ENCODE data around the gene NMRAL1.

The NMRAL1 gene

DNA sequence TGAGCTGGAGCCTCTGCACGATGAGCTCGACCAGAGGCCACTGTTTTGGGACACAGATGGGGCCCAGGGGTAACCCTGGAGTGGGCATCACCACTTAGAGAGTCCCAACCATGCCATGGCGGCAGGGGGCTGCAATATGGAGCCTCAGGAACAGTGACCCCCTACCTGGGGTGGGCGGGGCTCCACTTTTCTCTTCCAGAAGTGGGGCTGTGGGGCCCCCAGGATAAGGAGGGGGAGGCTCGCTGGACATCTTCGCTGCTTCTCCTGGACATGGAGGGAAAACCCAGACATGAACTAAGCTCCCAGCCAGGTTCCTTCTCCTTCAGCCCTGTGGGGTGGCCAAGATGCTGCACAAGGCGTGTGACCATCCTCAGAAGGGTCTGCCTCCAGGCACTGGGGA, 39.5 kb upstream of the NMRAL1 start:
- no peaks in the 10 kb centered on the region for H3K9me3 ChIP-seq
- peak overlapping the region; percentile 51 for H3K9ac ChIP-seq
- H3K4me2 ChIP-seq, result peak overlapping the region; percentile 86
- H3K27ac ChIP-seq, result peak overlapping the region; percentile 83
- no peak overlapping the region for H3K4me3 ChIP-seq
- H3K36me3 ChIP-seq, result peaks cover 59% of the 10 kb centered on the region
- no peaks in the 10 kb centered on the region for H3K27me3 ChIP-seq
- TF ChIP-seq Cebpa-rat (IDR thresholded peaks at IDR 0.05), result no peak
- peaks cover 52% of the 10 kb centered on the region for H3K4me1 ChIP-seq
- peaks cover 65% of the 10 kb centered on the region for H4K20me1 ChIP-seq

DNA sequence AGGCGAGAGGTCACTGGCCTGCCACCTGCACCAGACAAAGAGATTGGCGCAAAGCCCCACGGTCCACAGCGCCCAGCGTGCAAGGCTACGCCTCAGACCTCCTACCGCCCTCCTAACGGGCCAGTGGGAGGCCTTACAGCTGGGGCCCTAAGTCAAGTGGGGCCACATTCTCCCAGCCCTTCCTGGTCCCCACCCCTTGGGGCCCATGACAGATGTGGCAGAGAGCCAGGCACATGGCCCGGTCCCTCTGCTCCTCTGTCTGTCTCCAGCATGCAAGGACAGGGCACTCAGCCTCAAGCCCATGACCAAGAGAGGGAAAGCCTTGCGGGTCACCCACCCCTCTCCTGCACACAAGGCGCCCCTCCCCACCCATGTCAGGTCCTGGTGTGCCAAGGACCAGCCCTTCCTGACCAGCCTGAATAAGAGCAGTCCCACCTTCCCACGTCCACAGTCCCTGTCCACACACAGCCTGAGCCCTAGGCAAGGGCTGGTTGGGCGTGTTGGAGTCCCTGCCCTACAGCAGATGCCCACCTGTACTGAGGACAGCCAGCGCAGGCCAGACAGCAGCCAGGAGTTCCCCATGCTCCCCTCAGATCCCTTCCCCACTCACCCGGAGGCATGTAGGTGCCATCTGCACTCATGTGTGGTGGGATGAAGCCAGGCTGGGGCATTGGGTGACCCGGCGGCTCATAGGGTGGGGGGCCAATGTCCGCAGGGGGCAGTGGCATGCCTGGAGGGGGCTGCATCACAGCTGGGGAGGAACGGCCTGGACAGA, 38.8 kb upstream of the NMRAL1 start:
- Histone ChIP-seq H3K27ac (0 out of 2 replicates have a peak overlapping the region, but pooled peaks have one; percentile 83), H3K9me3 (no peaks in the 10 kb centered on the region), H3K4me3 (no peak overlapping the region), H3K4me2 (peak overlapping the region; percentile 86; the same call in 1 of the 2 replicates), H3K9ac (peak overlapping the region; percentile 51; the same call in 1 of the 2 replicates), H3K4me1 (peaks cover 51% of the 10 kb centered on the region), H3K36me3 (peaks cover 65% of the 10 kb centered on the region), H4K20me1 (peaks cover 62% of the 10 kb centered on the region), H3K27me3 (no peaks in the 10 kb centered on the region)
- no peak for TF ChIP-seq Cebpa-rat (IDR thresholded peaks at IDR 0.05)

DNA sequence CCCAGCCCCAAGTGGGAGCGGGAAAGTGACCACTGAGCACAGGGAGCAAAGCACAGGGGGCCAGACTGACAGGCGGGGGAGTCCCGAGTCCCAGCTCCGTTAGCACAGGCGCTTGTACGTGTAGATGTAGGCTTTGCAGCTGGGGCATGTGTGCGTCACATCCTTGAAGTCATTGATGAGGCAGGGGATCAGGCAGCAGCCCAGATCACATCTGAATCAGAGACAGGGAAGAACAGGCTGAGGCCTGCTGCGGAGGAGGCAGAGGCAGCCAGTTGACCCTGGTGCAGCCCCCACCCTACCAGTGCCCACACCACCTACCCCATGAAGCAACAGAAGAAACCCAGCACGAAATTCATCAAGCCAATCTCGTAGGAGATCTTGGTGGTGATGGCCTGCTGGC, 38.0 kb upstream of the NMRAL1 start:
- no peak overlapping the region for H3K4me2 ChIP-seq
- no peaks in the 10 kb centered on the region for H3K9me3 ChIP-seq
- peaks cover 62% of the 10 kb centered on the region for H4K20me1 ChIP-seq
- no peak for TF ChIP-seq Cebpa-rat (IDR thresholded peaks at IDR 0.05)
- peaks cover 73% of the 10 kb centered on the region for H3K36me3 ChIP-seq
- peaks cover 43% of the 10 kb centered on the region for H3K4me1 ChIP-seq
- H3K4me3 ChIP-seq, result no peak overlapping the region
- H3K27me3 ChIP-seq, result no peaks in the 10 kb centered on the region
- H3K9ac ChIP-seq, result no peak overlapping the region
- no peak overlapping the region for H3K27ac ChIP-seq

DNA sequence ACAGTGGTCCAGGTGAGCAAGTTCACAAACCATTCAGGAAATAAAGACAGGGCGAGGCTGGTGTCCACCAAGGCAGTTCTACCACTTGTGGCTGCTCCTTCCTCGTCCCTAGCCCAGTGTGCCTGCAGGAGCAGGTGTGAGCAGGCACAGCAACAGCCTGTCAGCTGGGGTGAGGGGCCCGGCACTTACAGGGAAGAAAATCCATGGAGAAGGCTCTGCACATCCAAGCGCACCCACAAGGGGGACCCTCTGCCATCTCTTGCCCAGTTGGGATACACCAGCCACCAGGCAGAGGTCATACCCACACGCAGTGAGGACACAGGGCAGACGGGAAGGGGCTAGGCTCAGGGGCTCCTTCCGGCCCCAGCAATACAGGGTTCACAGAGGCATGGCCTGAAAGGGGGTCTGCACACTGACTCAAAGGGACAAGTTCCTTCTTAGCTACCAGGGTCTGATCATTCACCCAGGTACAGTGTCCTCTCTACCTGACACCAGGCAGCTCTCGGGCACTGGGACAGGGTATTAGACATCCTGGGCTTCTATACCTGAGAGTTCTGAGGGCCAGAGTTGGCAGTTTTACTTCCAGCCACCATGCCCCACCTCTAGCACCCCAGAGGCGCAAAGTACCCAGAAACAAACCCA, 37.1 kb upstream of the NMRAL1 start:
- Histone ChIP-seq H4K20me1 (peaks cover 65% of the 10 kb centered on the region), H3K4me1 (peaks cover 36% of the 10 kb centered on the region), H3K9ac (no peak overlapping the region), H3K4me3 (no peak overlapping the region), H3K36me3 (peaks cover 82% of the 10 kb centered on the region), H3K9me3 (no peaks in the 10 kb centered on the region), H3K4me2 (no peak overlapping the region), H3K27ac (no peak overlapping the region), H3K27me3 (no peaks in the 10 kb centered on the region)
- no peak for TF ChIP-seq Cebpa-rat (IDR thresholded peaks at IDR 0.05)

DNA sequence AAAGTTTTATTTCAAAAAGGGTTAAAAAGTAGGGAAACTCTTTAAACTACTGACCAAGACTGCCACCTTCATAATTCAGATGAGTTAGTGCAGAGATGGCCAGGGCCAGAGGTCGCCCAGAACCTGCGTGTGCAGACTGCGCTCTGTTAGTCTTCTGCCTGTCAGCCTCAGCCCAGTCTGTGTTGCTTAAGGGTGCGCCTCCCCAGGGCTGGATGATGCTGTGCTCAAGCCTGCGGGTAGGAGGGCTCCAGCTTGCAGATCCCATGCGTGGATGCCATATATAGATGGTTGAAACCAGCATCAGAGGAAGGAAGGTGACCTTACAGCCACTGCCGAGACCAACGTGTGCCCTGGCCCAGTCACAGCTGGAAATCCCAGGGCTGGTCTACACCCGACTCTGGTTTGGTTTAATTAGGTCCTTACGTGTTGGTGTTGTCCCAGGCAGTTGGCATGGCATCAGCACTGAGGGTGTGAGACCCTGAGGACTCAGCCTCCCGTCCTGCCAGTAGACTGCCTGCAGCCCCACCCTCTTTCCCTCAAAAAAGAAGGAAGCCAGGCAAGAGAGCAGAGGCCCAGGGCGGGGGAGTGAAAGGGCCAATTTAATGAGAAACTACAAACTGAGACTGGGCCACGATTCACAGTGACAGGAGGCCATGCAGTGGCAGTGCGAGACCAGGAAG, 36.5 kb upstream of the NMRAL1 start:
- no peak overlapping the region for H3K9ac ChIP-seq
- H4K20me1 ChIP-seq, result peaks cover 70% of the 10 kb centered on the region
- peaks cover 34% of the 10 kb centered on the region for H3K4me1 ChIP-seq
- no peak overlapping the region for H3K4me3 ChIP-seq
- H3K4me2 ChIP-seq, result no peak overlapping the region
- TF ChIP-seq Cebpa-rat (IDR thresholded peaks at IDR 0.05), result no peak
- H3K27ac ChIP-seq, result no peak overlapping the region
- no peaks in the 10 kb centered on the region for H3K27me3 ChIP-seq
- peaks cover 88% of the 10 kb centered on the region for H3K36me3 ChIP-seq
- H3K9me3 ChIP-seq, result no peaks in the 10 kb centered on the region

DNA sequence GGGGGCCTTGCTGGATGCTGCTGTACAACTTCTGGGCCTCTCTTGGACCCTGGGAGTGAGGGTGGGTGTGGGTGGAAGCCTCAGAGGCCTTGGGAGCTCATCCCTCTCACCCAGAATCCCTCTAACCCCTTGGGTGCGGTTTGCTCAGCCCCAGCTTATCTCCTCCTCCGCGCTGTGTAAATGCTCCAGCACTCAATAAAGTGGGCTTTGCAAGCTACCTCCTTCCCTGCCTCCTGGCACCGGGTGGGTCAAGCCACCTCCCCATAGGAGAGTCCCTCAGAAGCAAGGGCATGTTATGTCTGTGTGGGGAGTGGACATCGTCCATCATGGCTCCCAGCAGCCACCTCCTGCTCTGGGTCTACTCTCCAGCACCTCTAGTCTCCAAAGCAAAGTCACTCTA, 35.7 kb upstream of the NMRAL1 start:
- H3K9me3 ChIP-seq, result no peaks in the 10 kb centered on the region
- H4K20me1 ChIP-seq, result peaks cover 70% of the 10 kb centered on the region
- H3K4me1 ChIP-seq, result peaks cover 34% of the 10 kb centered on the region
- H3K36me3 ChIP-seq, result peaks cover 90% of the 10 kb centered on the region
- H3K27me3 ChIP-seq, result no peaks in the 10 kb centered on the region
- no peak overlapping the region for H3K4me2 ChIP-seq
- no peak overlapping the region for H3K9ac ChIP-seq
- no peak overlapping the region for H3K4me3 ChIP-seq
- no peak overlapping the region for H3K27ac ChIP-seq
- no peak for TF ChIP-seq Cebpa-rat (IDR thresholded peaks at IDR 0.05)

DNA sequence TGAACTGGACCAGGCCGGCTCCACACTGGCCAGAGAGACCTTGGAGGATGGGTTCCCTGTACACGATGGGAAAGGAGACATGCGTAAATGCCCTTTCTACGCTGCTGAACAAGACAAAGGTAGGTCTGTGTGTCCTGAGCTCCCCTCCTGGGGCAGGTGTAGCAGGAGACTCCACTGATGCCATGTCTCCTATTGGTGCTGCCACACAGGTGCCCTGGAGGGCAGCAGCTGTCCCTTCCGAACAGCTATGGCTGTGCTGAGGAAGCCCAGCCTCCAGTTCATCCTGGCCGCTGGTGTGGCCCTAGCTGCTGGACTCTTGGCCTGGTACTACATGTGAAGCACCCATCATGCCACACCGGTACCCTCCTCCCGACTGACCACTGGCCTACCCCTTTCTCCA, 35.0 kb upstream of the NMRAL1 start:
- Histone ChIP-seq H3K9me3 (no peaks in the 10 kb centered on the region), H4K20me1 (peaks cover 70% of the 10 kb centered on the region), H3K27ac (no peak overlapping the region), H3K9ac (no peak overlapping the region), H3K4me3 (no peak overlapping the region), H3K27me3 (no peaks in the 10 kb centered on the region), H3K36me3 (peaks cover 85% of the 10 kb centered on the region), H3K4me2 (no peak overlapping the region), H3K4me1 (peaks cover 32% of the 10 kb centered on the region)
- no peak for TF ChIP-seq Cebpa-rat (IDR thresholded peaks at IDR 0.05)

DNA sequence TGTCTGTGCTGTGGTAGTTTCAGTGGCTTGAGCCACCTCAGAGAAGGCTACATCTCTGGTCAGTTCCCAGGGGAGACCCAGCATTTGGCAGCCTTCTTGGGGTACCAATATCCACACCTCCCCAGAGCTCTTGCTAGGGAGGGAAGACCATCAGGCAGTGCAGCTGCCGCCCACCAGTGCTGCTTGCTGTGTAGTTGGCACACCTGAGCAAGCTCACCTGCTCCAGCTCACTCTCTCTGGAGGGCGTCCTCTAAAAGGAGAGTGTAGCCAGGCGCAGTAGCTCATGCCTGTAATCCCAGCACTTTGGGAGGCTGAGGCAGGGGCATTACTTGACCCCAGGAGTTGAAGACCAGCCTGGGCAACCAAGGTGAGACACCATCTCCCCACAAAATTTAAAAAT, 34.4 kb upstream of the NMRAL1 start:
- Histone ChIP-seq H3K27ac (no peak overlapping the region), H3K4me2 (no peak overlapping the region), H3K4me3 (no peak overlapping the region), H3K36me3 (peaks cover 79% of the 10 kb centered on the region), H3K9ac (no peak overlapping the region), H3K27me3 (no peaks in the 10 kb centered on the region), H3K9me3 (no peaks in the 10 kb centered on the region), H3K4me1 (peaks cover 30% of the 10 kb centered on the region), H4K20me1 (peaks cover 70% of the 10 kb centered on the region)
- TF ChIP-seq Cebpa-rat (IDR thresholded peaks at IDR 0.05), result no peak

DNA sequence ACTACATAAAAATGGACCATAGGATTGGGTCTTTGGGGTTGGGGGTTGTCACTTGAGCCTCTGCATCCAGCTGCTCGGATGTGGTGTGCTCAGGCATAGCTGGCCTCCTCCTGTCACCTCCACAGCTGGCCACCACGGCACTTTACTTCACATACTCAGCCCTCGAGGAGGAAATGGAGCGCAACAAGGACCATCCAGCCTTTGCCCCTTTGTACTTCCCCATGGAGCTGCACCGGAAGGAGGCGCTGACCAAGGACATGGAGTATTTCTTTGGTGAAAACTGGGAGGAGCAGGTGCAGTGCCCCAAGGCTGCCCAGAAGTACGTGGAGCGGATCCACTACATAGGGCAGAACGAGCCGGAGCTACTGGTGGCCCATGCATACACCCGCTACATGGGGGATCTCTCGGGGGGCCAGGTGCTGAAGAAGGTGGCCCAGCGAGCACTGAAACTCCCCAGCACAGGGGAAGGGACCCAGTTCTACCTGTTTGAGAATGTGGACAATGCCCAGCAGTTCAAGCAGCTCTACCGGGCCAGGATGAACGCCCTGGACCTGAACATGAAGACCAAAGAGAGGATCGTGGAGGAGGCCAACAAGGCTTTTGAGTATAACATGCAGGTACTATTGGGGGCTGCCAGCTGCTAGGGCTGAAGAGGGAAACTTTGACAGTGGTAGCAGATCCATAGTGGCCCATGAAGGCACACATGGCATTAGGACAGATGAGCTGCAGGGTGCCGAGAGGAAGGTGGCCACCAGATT, 33.3 kb upstream of the NMRAL1 start:
- no peak overlapping the region for H3K4me3 ChIP-seq
- TF ChIP-seq Cebpa-rat (IDR thresholded peaks at IDR 0.05), result no peak
- H3K9ac ChIP-seq, result no peak overlapping the region
- H3K9me3 ChIP-seq, result no peaks in the 10 kb centered on the region
- H3K4me2 ChIP-seq, result no peak overlapping the region
- H3K27ac ChIP-seq, result no peak overlapping the region
- peaks cover 81% of the 10 kb centered on the region for H4K20me1 ChIP-seq
- no peaks in the 10 kb centered on the region for H3K27me3 ChIP-seq
- H3K36me3 ChIP-seq, result peaks cover 69% of the 10 kb centered on the region
- H3K4me1 ChIP-seq, result peaks cover 23% of the 10 kb centered on the region
